Neural cell (in vitro differentiated cells): ENCODE data around the gene DEPDC1. TPM values are rescaled to one million over a fixed set of nuclear protein-coding genes. Genes with fewer than 3 reads are reported as not detected.

ENCODE experiments used
- H2AFZ ChIP-seq: fragments of 200-600, 300-800 bp; sonication (generic), shearing (Covaris generic); 2 replicates; pipeline ENCODE4 v1.6.0; 2014; ENCODE audit warnings: low read depth, mild to moderate bottlenecking, antibody characterized with exemption, low read length, moderate library complexity
- H3F3A ChIP-seq: fragments of 200-600 bp; shearing (Covaris generic); 2 replicates; pipeline ENCODE4 v1.6.1; 2016; ENCODE audit warnings: mild to moderate bottlenecking, moderate library complexity, mixed read lengths, antibody characterized with exemption, low read length; ENCODE audit not compliant: insufficient read depth, poor library complexity, severe bottlenecking
- H3K27ac ChIP-seq: fragments of 200-600, 300-800 bp; sonication (generic), shearing (Covaris generic); 2 replicates; pipeline ENCODE4 v1.5.1; 2014; ENCODE audit warnings: mild to moderate bottlenecking, low read length, moderate library complexity
- H3K27me3 ChIP-seq: fragments of 300-800, 200-600 bp; sonication (generic), shearing (Covaris generic); 2 replicates; pipeline ENCODE4 v1.6.0; 2014; ENCODE audit warnings: mild to moderate bottlenecking, low read depth, low read length, moderate library complexity; ENCODE audit not compliant: insufficient read depth
- H3K36me3 ChIP-seq: fragments of 300-800, 200-600 bp; sonication (generic), shearing (Covaris generic); 2 replicates; pipeline ENCODE4 v1.5.1; 2014; ENCODE audit warnings: mild to moderate bottlenecking, antibody characterized with exemption, low read length, moderate library complexity; ENCODE audit not compliant: insufficient read depth
- H3K4me2 ChIP-seq: fragments of 300-800, 200-600 bp; sonication (generic), shearing (Covaris generic); 2 replicates; pipeline ENCODE4 v1.6.0; 2014; ENCODE audit warnings: mild to moderate bottlenecking, low read length
- H3K4me3 ChIP-seq: fragments of 300-800, 200-600 bp; sonication (generic), shearing (Covaris generic); 2 replicates; pipeline ENCODE4 v1.5.1; 2014; ENCODE audit warnings: mild to moderate bottlenecking, low read length, moderate library complexity
- H3K79me2 ChIP-seq: fragments of 200-600 bp; shearing (Covaris generic); replicated peaks from 2 replicates; pipeline ENCODE4 v1.6.0; 2014; ENCODE audit warnings: mild to moderate bottlenecking, low read length, moderate library complexity; ENCODE audit not compliant: insufficient read depth
- H3K9ac ChIP-seq: fragments of 300-800, 200-600 bp; sonication (generic), shearing (Covaris generic); 2 replicates; pipeline ENCODE4 v1.6.1; 2016; ENCODE audit warnings: mild to moderate bottlenecking, low read length, mixed read lengths
- H3K9me2 ChIP-seq: fragments of 200-600 bp; shearing (Covaris generic); 2 replicates; pipeline ENCODE4 v1.6.1; 2016; ENCODE audit warnings: mild to moderate bottlenecking, low read length, mixed read lengths; ENCODE audit not compliant: insufficient read depth
- H3K9me3 ChIP-seq: fragments of 200-600, 300-800 bp; sonication (generic), shearing (Covaris generic); 2 replicates; pipeline ENCODE4 v1.6.1; 2016; ENCODE audit warnings: mild to moderate bottlenecking, mixed run types, low read length, moderate library complexity, mixed read lengths
- H4K20me1 ChIP-seq: fragments of 200-600 bp; shearing (Covaris generic); 2 replicates; pipeline ENCODE4 v1.6.1; 2016; ENCODE audit warnings: mild to moderate bottlenecking, mixed run types; ENCODE audit not compliant: insufficient read depth
- EP300 ChIP-seq: fragments of 450-650 bp; conservative IDR thresholded peaks from 2 replicates; pipeline ENCODE4 v1.6.1; 2014; ENCODE audit warnings: antibody characterized with exemption, mild to moderate bottlenecking, moderate library complexity; ENCODE audit not compliant: poor library complexity, severe bottlenecking
- EZH2 ChIP-seq: fragments of 200-600, 300-800 bp; shearing (Covaris generic), sonication (generic); IDR thresholded peaks from 2 replicates; pipeline ENCODE4 v1.6.1; 2014; ENCODE audit warnings: antibody characterized with exemption, low read length, borderline replicate concordance, mild to moderate bottlenecking; ENCODE audit not compliant: insufficient read depth, poor library complexity, severe bottlenecking
- MXI1 ChIP-seq: fragments of 450-650 bp; conservative IDR thresholded peaks from 2 replicates; pipeline ENCODE4 v1.6.1; 2014; ENCODE audit warnings: antibody characterized with exemption, mild to moderate bottlenecking; ENCODE audit not compliant: poor library complexity, severe bottlenecking
- POLR2AphosphoS5 ChIP-seq: IDR thresholded peaks from 2 replicates; pipeline ENCODE4 v1.6.1; 2012
- RAD21 ChIP-seq: fragments of 450-650 bp; conservative IDR thresholded peaks from 2 replicates; pipeline ENCODE4 v1.6.1; 2014; ENCODE audit warnings: antibody characterized with exemption, mild to moderate bottlenecking, moderate library complexity
- SMC3 ChIP-seq: fragments of 450-650 bp; conservative IDR thresholded peaks from 2 replicates; pipeline ENCODE4 v1.6.1; 2014; ENCODE audit warnings: antibody characterized with exemption, mild to moderate bottlenecking, moderate library complexity; ENCODE audit not compliant: poor library complexity
- TAF1 ChIP-seq: IDR thresholded peaks from 2 replicates; pipeline ENCODE4 v1.6.1; 2012; ENCODE audit warnings: low read depth
- polyA plus RNA-seq: library from polyadenylated mRNA; depleted of rRNA; stranded (reverse); fragments of >200 nt; gene quantifications from 2 replicates; pipeline ENCODE4 v1.2.3, GENCODE V29; 2014
- TF ChIP-seq, protein P1 (sequence below): fragments of 450-650 bp; IDR thresholded peaks from 2 replicates; pipeline ENCODE4 v1.5.1; 2014; ENCODE audit warnings: antibody characterized with exemption, mild to moderate bottlenecking, moderate library complexity; ENCODE audit not compliant: poor library complexity, severe bottlenecking
- TF ChIP-seq, protein P2 (sequence below): IDR thresholded peaks from 2 replicates; pipeline ENCODE4 v1.6.1; 2012; ENCODE audit warnings: borderline replicate concordance

DEPDC1 gene
- polyA plus RNA-seq, 1 donor from 2014 or later: 0.84 TPM

GRCh38 chr1:68473060-68473459 lies 23.8 kb downstream of the DEPDC1 start:
- Histone ChIP-seq H3F3A (no peaks in the 10 kb centered on the region), H3K27me3 (no peaks in the 10 kb centered on the region), H2AFZ (no peak overlapping the region), H3K4me3 (no peak overlapping the region), H3K27ac (no peak overlapping the region), H3K9ac (no peak overlapping the region), H3K36me3 (no peaks in the 10 kb centered on the region), H3K9me2 (no peaks in the 10 kb centered on the region), H4K20me1 (no peaks in the 10 kb centered on the region), H3K4me2 (no peak overlapping the region), H3K79me2 (no peaks in the 10 kb centered on the region), H3K9me3 (no peaks in the 10 kb centered on the region)
- TF ChIP-seq SMC3 (no peak), POLR2AphosphoS5 (no peak), EZH2 (no peak), EP300 (no peak), MXI1 (no peak), RAD21 (no peak), TAF1 (no peak)
- TF ChIP-seq, protein P1, sequence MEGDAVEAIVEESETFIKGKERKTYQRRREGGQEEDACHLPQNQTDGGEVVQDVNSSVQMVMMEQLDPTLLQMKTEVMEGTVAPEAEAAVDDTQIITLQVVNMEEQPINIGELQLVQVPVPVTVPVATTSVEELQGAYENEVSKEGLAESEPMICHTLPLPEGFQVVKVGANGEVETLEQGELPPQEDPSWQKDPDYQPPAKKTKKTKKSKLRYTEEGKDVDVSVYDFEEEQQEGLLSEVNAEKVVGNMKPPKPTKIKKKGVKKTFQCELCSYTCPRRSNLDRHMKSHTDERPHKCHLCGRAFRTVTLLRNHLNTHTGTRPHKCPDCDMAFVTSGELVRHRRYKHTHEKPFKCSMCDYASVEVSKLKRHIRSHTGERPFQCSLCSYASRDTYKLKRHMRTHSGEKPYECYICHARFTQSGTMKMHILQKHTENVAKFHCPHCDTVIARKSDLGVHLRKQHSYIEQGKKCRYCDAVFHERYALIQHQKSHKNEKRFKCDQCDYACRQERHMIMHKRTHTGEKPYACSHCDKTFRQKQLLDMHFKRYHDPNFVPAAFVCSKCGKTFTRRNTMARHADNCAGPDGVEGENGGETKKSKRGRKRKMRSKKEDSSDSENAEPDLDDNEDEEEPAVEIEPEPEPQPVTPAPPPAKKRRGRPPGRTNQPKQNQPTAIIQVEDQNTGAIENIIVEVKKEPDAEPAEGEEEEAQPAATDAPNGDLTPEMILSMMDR: no peak
- TF ChIP-seq, protein P2, sequence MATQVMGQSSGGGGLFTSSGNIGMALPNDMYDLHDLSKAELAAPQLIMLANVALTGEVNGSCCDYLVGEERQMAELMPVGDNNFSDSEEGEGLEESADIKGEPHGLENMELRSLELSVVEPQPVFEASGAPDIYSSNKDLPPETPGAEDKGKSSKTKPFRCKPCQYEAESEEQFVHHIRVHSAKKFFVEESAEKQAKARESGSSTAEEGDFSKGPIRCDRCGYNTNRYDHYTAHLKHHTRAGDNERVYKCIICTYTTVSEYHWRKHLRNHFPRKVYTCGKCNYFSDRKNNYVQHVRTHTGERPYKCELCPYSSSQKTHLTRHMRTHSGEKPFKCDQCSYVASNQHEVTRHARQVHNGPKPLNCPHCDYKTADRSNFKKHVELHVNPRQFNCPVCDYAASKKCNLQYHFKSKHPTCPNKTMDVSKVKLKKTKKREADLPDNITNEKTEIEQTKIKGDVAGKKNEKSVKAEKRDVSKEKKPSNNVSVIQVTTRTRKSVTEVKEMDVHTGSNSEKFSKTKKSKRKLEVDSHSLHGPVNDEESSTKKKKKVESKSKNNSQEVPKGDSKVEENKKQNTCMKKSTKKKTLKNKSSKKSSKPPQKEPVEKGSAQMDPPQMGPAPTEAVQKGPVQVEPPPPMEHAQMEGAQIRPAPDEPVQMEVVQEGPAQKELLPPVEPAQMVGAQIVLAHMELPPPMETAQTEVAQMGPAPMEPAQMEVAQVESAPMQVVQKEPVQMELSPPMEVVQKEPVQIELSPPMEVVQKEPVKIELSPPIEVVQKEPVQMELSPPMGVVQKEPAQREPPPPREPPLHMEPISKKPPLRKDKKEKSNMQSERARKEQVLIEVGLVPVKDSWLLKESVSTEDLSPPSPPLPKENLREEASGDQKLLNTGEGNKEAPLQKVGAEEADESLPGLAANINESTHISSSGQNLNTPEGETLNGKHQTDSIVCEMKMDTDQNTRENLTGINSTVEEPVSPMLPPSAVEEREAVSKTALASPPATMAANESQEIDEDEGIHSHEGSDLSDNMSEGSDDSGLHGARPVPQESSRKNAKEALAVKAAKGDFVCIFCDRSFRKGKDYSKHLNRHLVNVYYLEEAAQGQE: no peak

DNA sequence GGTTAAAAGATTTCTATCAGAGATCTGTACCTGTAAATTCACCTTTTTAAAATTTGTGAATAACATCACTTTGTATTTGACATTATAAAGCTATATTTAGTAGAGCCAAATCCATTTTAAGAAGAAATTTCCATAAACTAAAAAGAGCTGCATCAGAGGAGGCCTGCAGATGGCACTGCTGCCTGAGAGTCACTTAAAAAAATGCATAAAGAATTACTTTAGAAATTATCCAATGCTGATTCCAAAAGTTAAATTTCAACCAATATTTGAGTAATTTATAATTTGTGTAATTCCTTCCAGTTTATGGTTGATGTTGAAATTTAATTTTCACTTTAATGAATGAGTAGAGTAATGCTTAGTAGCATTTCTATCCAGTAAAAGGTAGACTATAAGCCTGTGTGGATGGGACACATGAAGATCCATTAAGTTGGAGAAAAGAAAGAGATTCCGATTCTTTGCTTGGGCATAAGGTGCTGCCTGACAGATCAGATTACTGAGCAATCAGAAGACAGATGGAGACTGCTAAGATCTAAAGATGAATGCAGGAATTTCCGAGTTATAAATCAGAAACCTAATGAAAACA lies 26.4 kb downstream of the DEPDC1 start:
- Histone ChIP-seq H3K27ac (no peak overlapping the region), H3K27me3 (no peaks in the 10 kb centered on the region), H3K9me2 (no peaks in the 10 kb centered on the region), H4K20me1 (no peaks in the 10 kb centered on the region), H2AFZ (no peak overlapping the region), H3F3A (no peaks in the 10 kb centered on the region), H3K79me2 (no peaks in the 10 kb centered on the region), H3K36me3 (no peaks in the 10 kb centered on the region), H3K9me3 (no peaks in the 10 kb centered on the region), H3K4me3 (no peak overlapping the region), H3K4me2 (no peak overlapping the region), H3K9ac (no peak overlapping the region)
- no peak for TF ChIP-seq POLR2AphosphoS5
- TF ChIP-seq EP300: no peak
- TF ChIP-seq, protein P1: peak; percentile 78
- peak; percentile 81 for TF ChIP-seq RAD21
- no peak for TF ChIP-seq EZH2
- peak; percentile 77 for TF ChIP-seq SMC3
- TF ChIP-seq, protein P2: no peak
- no peak for TF ChIP-seq MXI1
- TF ChIP-seq TAF1: no peak
